HT-29 (cell line): ENCODE data around the gene ZMYND8. TPM values are rescaled to one million over a fixed set of nuclear protein-coding genes. Genes with fewer than 3 reads are reported as not detected.
A peak's percentile ranks its signal among the peaks of the same experiment; 100 is the strongest.

ENCODE experiments used
- DNase-seq: peaks from one replicate; pipeline ENCODE4 v3.0.0-alpha.2; 2015; ENCODE audit warnings: low spot score
- total RNA-seq: library from RNA; depleted of rRNA; stranded (reverse); fragments of >200 nt; shearing (Covaris generic); gene quantifications from 2 replicates; pipeline ENCODE4 v1.2.3, GENCODE V29; 2014

The ZMYND8 gene
- total RNA-seq, 1 experiment from 2014 or later: 30.9 TPM

- no peak for DNase-seq
Measured at GRCh38 chr20:47332381-47333206, 23.9 kb downstream of the ZMYND8 start.

- DNase-seq: peak; percentile 94
Measured at GRCh38 chr20:47330933-47331708, 25.4 kb downstream of the ZMYND8 start.

- no peak for DNase-seq
Measured at GRCh38 chr20:47330071-47330470, 26.4 kb downstream of the ZMYND8 start.

GRCh38 chr20:47328129-47328528 is 28.4 kb downstream of the ZMYND8 start:
- peak; percentile 64 for DNase-seq

- DNase-seq: no peak
Measured at GRCh38 chr20:47327711-47328110, 28.8 kb downstream of the ZMYND8 start.

GRCh38 chr20:47326658-47327268 is 29.7 kb downstream of the ZMYND8 start:
- DNase-seq: no peak

GRCh38 chr20:47325242-47325641 is 31.3 kb downstream of the ZMYND8 start:
- no peak for DNase-seq

GRCh38 chr20:47320990-47321805 is 35.3 kb downstream of the ZMYND8 start:
- peak; percentile 100 for DNase-seq

GRCh38 chr20:47319517-47320252 is 36.8 kb downstream of the ZMYND8 start:
- peak; percentile 100 for DNase-seq

- peak; percentile 93 for DNase-seq
Measured at GRCh38 chr20:47318586-47319516, 37.6 kb downstream of the ZMYND8 start.

- peak; percentile 98 for DNase-seq
Measured at GRCh38 chr20:47318027-47318585, 38.4 kb downstream of the ZMYND8 start.

GRCh38 chr20:47317127-47317895 is 39.2 kb downstream of the ZMYND8 start:
- DNase-seq: peak; percentile 90

GRCh38 chr20:47316776-47317126 is 39.7 kb downstream of the ZMYND8 start:
- DNase-seq: no peak

- DNase-seq: peak; percentile 74
Measured at GRCh38 chr20:47315339-47316056, 41.0 kb downstream of the ZMYND8 start.

- DNase-seq: no peak
Measured at GRCh38 chr20:47314647-47315338, 41.7 kb downstream of the ZMYND8 start.

GRCh38 chr20:47311967-47312681 is 44.4 kb downstream of the ZMYND8 start:
- no peak for DNase-seq

GRCh38 chr20:47311211-47311610 is 45.3 kb downstream of the ZMYND8 start:
- no peak for DNase-seq
